CD4-positive, alpha-beta T cell treated with Interleukin-15 for 4 hours (primary cell): ENCODE data around the gene RUBCNL.
"Not testable (repeated sequence)": the region's sequence is repeated elsewhere in the genome, so short reads cannot be mapped to it uniquely, and the experiment has no call there.

ENCODE experiments used
- DNase-seq: peaks from one replicate; pipeline ENCODE4 v3.0.0-alpha.2; 2020; ENCODE audit warnings: low spot score

Gene RUBCNL

GRCh38 chr13:46374710-46375109 is 12.3 kb downstream of the RUBCNL start:
- DNase-seq, result no peak

GRCh38 chr13:46373623-46374022 is 13.4 kb downstream of the RUBCNL start:
- DNase-seq, result no peak

- not testable (repeated sequence) for DNase-seq
These were observed 14.1 kb downstream of the RUBCNL start for GRCh38 chr13:46372938-46373337.

- DNase-seq, result no peak
These were observed 15.0 kb downstream of the RUBCNL start for GRCh38 chr13:46372071-46372470.

- no peak for DNase-seq
These were observed 17.4 kb downstream of the RUBCNL start for GRCh38 chr13:46369506-46370277.

GRCh38 chr13:46367617-46368327 is 19.3 kb downstream of the RUBCNL start:
- DNase-seq, result no peak

GRCh38 chr13:46361276-46361934 is 25.6 kb downstream of the RUBCNL start:
- DNase-seq, result no peak

GRCh38 chr13:46360604-46361003 is 26.4 kb downstream of the RUBCNL start:
- no peak for DNase-seq

- no peak for DNase-seq
These were observed 27.3 kb downstream of the RUBCNL start for GRCh38 chr13:46359714-46360113.

GRCh38 chr13:46355901-46356590 is 31.0 kb downstream of the RUBCNL start:
- DNase-seq, result no peak

- DNase-seq, result no peak
These were observed 32.0 kb downstream of the RUBCNL start for GRCh38 chr13:46355088-46355468.

- no peak for DNase-seq
These were observed 32.6 kb downstream of the RUBCNL start for GRCh38 chr13:46354156-46355087.

GRCh38 chr13:46352805-46353204 is 34.2 kb downstream of the RUBCNL start:
- DNase-seq, result no peak

GRCh38 chr13:46350003-46350402 is 37.0 kb downstream of the RUBCNL start:
- no peak for DNase-seq

- DNase-seq, result no peak
These were observed 38.1 kb downstream of the RUBCNL start for GRCh38 chr13:46348961-46349360.

- no peak for DNase-seq
These were observed 39.8 kb downstream of the RUBCNL start for GRCh38 chr13:46347277-46347676.

- DNase-seq, result no peak
These were observed 41.2 kb downstream of the RUBCNL start for GRCh38 chr13:46345866-46346265.

- DNase-seq, result no peak
These were observed 41.7 kb downstream of the RUBCNL start for GRCh38 chr13:46345398-46345797.

- no peak for DNase-seq
These were observed 43.6 kb downstream of the RUBCNL start for GRCh38 chr13:46343279-46343994.

- no peak for DNase-seq
These were observed 44.5 kb downstream of the RUBCNL start for GRCh38 chr13:46342538-46342937.
